CD1c-positive myeloid dendritic cell (primary cell): ENCODE results near the gene KCND1.
"Not testable (repeated sequence)": the region's sequence is repeated elsewhere in the genome, so short reads cannot be mapped to it uniquely, and the experiment has no call there.

Source experiments
- DNase-seq: peaks from one replicate; pipeline ENCODE4 v3.0.0-alpha.2; 2016; ENCODE audit errors: extremely low spot score

Gene KCND1

DNA sequence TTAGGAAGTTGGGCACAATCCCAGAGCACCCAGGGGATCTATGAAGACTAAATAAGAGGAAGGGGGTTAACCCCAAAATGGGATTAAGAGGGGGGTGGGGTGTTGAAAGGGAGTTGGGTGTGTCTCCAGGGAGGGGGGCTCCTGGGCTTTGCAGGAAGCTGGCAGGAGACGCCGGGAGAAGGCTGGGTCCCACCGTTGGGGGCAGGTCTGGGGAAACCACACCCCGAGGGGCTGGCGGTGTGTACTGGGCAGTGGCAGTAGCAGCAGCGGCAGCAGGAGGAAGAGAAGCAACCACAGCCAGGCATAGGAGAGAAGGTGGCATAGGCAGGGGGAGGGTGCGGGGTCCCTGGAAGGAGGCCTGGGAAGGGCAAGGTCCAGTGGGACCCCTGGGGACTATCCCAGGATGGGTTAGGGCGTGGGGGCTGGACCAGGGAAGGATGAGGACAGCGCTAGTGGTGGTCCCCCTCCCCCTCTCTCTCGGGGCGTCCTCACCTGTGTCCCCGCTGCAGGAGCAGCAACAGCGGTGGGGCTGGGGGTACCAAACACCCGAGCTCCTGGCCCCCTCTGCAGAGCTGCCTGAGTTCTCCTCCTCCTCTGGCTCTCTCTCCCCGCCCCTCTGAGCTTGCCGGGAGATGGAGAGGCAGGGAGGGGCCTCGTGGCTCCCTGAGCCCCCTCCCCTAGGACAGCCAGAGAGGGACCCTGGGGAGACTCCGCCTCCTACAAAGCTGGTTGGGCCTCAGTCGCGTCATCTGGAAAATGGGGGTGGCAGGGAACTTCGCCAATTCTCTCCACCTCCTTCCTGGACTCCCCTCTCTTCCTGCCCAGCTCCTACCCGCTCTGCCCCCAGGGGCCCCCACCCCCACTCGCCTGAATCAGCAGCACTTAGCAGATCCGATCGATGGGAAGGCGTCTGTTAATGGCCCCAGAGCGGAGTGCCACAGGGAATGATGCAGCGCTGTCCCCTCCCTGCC is at the start of gene KCND1:
KCND1 (minus strand) TSS at position 596 of the 971 bp plus-strand sequence. CDS start 1,573 bp downstream, outside the sequence.
- no peak for DNase-seq

GRCh38 chrX:49019599-49020249 is 48.1 kb upstream of the KCND1 start:
- no peak for DNase-seq

DNA sequence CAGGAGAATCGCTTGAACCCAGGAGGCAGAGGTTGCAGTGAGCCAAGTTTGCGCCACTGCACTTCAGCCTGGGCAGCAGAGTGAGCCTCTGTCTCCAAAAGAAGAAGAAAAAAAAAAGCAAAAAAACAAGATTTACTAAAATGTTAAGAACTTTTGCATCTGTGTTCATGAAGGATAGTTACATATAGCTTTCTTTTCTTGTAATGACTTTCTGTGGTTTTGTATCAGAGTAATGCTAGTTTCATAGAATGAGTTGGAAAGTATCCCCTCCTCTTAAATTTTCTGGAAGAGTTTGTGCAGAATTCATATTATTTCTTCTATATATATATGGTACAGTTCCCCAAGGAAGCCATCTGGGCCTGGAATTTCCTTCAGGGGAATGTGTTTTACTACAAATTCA is 47.4 kb upstream of the KCND1 start:
- DNase-seq: no peak

DNA sequence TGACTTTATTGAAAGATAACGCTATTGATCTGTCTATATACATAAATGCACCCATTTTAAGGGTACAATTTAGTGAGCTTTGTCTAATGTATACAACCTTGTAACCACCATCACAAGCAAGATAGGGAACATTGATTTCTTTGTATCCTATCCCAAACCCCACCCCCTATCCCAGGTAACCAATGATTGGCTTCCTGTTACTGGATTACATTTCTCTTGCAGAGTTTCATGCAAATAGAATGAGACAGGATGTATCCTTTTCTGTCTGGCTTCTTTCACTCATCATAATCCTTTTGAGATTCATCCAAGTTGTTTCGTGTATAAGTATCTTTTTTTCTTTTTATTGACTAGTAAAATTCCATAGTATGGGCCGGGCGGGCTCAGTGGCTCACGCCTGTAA is 32.1 kb upstream of the KCND1 start:
- DNase-seq: no peak

GRCh38 chrX:49002091-49002935 is 30.7 kb upstream of the KCND1 start, which contains the start of gene GRIPAP1:
Gene GRIPAP1 (minus strand): TSS chrX:49002264. CDS start chrX:49002229, 35 bp downstream.
- peak; percentile 88 for DNase-seq

DNA sequence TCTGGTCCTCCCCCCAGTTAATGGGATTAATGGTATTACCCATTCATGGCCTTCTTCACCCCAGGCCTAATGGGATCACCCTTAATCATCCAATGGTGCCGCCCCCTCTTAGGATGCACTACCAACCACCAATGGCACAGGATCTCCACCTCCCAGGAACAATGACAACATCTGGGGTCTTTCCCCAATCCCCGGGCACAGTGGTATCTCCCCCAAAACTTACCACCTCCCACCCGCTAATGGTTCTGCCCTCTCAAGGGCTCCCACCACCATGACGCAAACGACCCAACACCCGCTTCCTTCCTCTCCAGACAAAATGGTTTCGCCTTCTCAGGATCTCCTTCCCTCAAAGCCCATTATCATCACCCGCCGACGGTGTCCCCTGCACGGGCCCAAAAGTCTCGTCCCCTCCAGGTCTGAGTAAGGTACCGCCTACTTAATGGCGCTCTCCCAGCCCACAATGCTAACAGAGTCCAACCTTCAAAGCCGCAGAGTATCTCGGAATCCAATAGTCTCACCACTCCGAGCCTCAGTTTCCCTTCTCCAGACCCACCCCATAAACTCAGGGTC is 30.0 kb upstream of the KCND1 start:
- DNase-seq: peak; percentile 71

DNA sequence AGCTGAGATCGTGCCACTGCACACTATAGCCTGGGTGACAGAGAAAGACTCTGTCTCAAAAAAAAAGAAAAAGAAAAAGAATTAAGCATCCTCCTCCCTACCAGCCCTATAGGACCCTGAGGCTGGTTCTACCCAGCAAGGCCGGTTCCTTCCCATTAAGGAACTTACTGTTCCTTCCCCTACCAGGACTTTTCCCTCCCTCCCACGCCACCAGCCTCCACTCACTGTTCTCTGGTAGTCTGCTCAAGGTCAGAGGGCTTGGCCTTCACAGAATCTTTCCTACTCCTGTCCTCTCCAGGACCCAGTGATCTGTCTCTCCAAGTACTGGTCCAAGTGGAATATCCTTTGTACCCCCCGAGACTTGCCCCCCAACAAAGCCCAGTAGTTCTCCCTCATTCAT is 29.0 kb upstream of the KCND1 start:
- peak; percentile 61 for DNase-seq

DNA sequence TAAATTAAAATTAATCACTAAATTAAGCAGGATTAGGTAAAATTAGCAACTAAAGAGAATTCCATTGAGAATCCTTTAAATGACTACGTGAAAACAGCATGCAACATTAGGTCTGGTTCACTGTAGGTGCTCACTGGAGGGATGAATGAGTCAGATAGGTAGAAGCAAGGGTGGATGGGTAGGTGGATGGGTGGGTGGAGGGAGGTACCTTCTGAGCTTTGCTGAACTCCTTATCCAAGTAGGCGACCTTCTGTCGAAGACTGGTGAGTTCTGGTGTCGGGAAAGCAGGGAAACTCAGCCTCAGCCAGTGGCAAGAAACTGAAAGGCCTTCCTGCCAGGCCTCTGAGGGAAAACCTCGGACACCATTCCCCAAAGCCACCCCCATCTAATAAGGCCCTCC is 27.4 kb upstream of the KCND1 start:
- DNase-seq: no peak

DNA sequence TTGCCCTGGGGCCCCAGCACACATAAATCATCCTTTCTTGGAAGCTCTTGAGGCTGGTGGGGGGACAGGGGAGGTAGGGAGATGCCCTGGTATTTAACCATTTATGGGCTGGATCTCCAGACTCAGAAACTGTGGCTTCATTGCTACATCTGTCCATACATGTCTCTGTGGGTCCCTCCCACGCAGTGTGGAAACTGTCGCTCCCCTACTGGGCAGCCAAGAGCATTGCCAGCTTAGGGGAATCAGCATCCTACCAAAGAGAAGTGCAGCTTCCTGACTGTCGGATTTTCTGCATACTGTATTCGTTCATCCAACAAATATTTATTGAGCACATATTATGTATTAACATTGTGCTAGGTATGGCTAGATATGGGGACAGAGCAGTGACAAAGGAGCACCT is 26.7 kb upstream of the KCND1 start:
- DNase-seq: peak; percentile 10

DNA sequence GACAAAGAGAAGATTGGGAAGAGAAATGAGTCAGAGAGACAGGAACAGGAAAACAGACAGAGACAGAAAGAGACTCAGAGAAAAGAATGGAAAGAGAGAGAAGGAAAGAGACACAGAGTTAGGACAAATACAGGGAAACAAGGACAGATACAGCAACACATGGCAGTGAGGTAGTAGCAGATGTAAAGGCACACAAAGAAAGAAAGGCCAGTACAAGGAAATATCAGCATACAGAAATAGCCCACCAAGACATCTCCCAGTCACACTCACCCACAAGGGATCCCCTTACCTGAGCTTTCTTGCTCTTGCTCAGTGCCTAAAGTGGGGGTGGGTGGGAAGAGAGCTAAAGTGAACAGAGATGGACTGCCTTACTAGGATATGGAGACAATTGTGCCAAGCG is 26.2 kb upstream of the KCND1 start:
- no peak for DNase-seq

DNA sequence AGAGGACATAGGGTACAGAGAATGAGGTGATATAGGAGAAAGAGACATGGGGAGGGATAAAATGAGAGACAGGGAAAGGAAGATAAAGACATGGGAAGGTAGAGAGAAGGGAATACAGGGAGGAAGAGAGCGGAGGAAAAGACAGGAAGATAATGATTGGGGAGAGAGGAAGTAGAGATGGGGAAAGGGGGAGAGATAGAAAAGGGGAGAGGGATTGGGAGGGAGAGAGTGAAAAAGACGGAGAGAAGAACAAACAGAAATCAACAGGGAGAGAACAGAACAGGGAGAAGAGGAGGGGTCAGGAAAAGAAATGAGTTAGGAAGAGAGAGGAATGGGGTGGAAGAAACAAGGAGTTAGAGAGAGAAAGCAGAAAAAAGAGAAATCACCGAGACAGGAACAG is 25.8 kb upstream of the KCND1 start:
- no peak for DNase-seq

DNA sequence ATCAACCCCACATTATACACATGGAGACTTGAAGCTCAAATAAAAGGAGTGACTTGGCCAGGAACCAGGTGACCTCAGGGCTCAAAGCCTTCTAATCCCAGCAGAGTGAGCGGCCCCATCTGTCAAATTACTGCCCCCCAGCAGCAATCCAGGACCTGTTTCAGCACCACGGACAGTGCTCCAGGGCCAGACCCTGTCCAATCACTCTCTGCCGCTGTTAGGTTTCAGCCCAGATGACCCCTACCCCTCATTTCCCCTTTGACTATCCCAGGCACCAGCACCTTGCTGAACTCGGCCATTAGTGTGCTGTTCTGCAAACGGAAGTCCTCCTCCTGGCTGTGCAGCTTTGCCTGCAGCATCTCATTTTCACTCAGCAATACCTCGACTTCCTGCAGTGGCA is 25.3 kb upstream of the KCND1 start:
- DNase-seq: no peak

- DNase-seq: no peak
These were observed 20.7 kb upstream of the KCND1 start for GRCh38 chrX:48992341-48992740.

GRCh38 chrX:48989483-48989882 is 17.8 kb upstream of the KCND1 start:
- no peak for DNase-seq

DNA sequence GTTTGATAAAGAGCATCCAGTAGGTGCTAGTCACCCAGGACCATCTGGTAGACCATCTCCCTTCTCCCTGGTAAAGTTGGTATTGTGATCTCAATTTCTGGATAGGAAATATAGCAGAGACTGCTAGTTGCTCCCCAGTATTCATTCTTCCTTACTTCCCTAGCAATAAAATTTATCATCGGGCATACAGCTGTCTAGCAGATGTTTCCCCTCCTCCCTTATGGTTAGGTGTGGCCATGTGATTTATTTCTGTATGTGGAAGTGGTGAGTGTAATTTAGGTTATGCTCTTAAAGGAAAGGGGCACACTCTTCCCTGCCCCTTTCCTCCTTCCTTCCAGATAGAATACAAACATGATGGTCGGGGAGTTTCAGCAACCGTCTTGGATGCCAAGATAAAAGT is 12.3 kb upstream of the KCND1 start:
- DNase-seq: no peak

GRCh38 chrX:48983081-48983480 is 11.4 kb upstream of the KCND1 start:
- no peak for DNase-seq

DNA sequence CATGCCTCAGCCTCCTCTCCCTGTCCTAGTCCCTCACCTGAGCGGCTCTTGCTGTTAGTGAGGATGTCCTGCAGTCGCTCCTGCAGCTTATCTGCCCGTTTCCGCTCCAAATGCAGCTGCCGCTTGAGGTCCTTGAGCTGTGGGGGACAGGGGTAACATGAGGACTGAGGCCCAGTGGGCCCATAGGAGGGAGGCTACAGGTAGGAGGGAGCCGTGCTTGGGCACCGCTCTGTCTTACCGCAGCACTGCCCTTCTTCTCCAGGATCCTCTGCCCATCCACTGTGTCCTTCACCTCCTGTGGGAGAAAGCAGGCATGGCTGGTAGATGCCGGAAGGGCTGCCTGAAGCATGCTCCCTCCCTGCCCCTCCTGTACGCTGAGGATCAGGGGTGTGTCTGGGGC is 9.5 kb upstream of the KCND1 start:
- DNase-seq: no peak

DNA sequence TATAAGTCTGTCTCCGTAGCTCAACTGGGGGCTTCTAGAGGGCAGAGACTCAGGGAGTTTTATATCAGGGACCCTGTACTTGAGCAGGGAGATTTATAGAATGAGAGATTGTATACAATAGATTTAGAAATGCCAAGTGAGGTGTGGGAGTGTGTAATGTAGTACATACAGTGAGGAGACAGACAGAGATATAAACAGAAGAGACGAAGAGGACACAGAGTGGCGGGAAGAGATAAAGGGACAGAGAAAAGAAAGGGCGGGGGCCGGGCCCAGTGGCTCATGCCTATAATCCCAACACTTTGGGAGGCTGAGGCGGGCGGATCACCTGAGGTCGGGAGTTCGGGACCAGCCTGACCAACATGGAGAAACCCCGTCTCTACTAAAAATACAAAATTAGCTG is 8.7 kb upstream of the KCND1 start:
- DNase-seq: not testable (repeated sequence)

DNA sequence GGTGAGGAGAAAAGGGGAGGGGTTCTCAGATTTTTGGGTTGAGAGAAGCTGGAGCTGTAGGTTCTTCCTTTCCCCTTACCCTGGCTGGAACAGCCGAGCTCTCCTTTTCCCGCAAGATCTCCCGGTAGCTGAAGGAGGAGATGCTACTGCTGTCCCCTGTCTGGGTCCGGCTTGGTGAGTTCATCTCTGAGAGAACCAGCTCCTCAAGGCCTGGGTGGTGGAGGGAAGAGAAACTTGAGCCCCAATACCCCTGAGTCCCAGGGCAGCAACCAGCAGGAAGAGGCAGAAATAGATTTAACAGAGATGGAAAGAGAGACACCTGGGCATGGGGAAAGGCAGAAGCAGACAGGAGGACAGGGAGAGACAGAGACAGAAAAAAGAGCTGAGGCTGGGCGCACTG is 6.6 kb upstream of the KCND1 start:
- DNase-seq: no peak

GRCh38 chrX:48976086-48976485 is 4.4 kb upstream of the KCND1 start:
- no peak for DNase-seq

GRCh38 chrX:48975541-48975940 is 3.9 kb upstream of the KCND1 start:
- no peak for DNase-seq

- no peak for DNase-seq
These were observed 3.4 kb upstream of the KCND1 start for GRCh38 chrX:48975041-48975440.
